C4-2B (cell line): Measurements from ENCODE around the gene DHRS12.

ENCODE experiments used
- CTCF ChIP-seq: fragments of 450-650 bp; conservative IDR thresholded peaks from 2 replicates; pipeline ENCODE4 v1.5.1; 2017; ENCODE audit warnings: mild to moderate bottlenecking
- ZFX ChIP-seq: fragments of 450-650 bp; IDR thresholded peaks from 2 replicates; pipeline ENCODE4 v1.6.1; 2017

GRCh38 chr13:51845574-51846318 lies 41.8 kb upstream of the DHRS12 start:
- TF ChIP-seq CTCF, result no peak
- TF ChIP-seq ZFX, result no peak
